Measurements from ENCODE around the gene HRH4. TPM values are rescaled to one million over a fixed set of nuclear protein-coding genes. Genes with fewer than 3 reads are reported as not detected.

HRH4 gene, protein sequence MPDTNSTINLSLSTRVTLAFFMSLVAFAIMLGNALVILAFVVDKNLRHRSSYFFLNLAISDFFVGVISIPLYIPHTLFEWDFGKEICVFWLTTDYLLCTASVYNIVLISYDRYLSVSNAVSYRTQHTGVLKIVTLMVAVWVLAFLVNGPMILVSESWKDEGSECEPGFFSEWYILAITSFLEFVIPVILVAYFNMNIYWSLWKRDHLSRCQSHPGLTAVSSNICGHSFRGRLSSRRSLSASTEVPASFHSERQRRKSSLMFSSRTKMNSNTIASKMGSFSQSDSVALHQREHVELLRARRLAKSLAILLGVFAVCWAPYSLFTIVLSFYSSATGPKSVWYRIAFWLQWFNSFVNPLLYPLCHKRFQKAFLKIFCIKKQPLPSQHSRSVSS
- total RNA-seq: not detected

DNA sequence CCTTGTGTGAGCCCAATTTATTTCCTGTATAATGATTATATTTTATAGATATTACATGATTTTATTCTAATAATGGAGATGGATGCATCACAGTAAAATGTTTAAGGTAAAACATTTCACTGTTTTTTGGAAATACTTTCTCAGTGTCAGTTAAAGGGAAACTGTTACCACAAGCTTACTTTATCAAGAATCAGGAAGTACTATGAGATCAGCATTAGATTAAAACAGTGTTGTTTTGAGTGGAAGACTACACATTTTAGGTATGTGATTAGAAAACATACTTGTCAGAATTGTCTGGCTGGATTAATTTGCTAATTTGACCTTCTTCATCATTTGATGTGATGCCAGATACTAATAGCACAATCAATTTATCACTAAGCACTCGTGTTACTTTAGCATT, at the start of gene HRH4:
Gene HRH4 (plus strand): TSS at position 250 of the 400 bp plus-strand sequence. CDS start 92 bp downstream, at position 342.
- DNase-seq: no peak

DNA sequence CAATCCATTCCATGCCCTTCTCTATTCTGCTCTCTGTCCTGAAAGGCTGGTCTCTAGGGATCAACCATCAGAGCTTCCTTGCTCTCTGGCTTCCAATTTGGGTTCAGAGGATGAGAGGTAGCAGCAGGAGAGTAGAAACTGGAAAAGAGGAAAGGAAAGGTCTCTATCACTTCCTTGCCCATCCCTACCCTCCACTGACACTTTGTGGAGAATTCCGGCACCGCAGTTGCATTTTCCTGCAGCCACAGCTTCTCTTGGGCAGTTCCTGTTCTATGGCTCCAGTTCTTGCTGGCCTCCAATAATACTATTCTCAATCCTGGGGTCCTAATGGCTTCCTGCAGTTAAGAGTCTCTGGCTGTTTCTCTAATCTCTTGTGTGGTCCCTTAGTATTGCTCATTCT, 47.3 kb upstream of the HRH4 start:
- no peak for DNase-seq

DNA sequence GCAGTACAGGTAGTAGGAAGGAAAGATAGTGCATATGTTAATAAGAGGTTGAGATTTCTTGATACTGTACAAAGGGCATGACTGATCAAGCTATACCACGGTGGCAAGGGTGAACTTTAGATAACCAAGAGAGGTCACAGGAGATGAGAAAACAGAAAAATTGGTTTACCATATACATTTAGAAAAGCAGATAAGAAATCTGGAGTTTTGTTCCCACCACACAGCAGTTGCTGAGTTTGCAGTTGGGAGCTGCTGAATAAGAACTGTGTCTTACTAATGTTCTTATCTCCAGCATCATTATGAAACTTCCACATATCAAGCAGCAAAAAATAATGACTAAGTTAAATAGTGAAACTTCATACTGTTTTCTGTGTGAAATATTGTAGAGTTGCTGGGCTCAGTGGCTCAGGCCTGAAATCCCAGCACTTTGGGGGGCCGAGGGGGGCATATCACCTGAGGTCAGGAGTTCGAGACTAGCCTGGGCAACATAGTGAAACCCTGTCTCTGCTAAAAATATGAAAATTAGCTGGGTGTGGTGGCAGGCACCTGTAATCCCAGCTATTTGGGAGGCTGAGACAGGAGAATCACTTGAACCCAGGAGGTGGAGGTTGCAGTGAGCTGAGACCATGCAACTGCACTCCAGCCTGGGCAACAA, 46.0 kb upstream of the HRH4 start:
- DNase-seq: no peak

DNA sequence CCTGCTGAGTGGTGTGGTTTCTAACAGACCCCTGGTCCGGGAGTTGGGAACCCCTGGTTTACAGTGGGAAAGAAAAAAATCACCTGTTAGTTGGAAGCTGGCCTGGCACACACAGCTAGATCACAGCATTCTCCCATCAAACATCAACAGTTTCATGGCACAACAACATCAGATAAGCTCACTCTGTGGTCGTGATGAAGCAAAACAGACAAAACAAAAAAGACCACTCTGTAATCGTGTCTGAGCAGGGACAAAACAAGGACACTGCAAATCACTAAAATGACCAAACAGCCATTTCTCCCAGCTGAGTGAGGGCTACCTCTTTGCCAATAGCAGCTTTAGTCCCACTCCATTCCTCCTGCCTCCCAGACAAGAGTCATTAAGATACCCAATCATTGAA, 43.0 kb upstream of the HRH4 start:
- no peak for DNase-seq

DNA sequence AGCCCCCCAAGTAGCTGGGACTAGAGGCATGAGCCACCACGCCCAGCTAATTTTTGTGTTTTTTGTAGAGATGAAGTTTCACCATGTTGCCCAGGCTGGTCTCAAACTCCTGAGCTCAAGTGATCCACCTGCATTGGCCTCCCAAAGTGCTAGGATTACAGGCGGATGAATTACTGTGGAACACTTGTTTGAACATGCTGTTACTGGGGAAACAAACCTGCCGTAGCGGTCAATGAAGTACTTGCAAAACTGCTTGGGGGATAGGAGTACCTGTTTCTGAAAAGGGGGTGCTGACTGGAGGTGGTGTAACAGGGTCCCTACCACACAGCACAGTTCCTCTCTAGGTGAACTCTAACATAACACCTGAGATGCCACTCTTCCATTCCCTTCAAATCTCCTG, 39.9 kb upstream of the HRH4 start:
- DNase-seq: no peak

DNA sequence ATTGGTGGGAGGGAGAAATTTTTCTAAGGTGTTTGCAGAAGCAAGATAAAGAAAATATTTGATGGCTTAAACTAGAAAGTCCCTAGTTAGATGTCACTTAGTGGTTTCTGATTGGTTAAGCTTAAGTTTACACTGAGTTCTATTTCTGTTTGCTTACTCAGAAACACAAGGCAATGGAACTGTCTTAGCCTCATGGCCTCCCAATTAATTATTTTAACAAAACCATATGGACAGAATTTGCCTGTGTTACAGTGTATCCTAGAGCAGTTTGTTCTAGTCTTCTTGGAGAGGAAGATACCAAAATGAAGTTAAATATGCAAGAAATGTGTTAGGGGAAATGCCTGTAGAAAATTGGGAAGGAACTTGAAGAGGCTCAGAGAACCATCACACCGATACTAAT, 38.6 kb upstream of the HRH4 start:
- no peak for DNase-seq

DNA sequence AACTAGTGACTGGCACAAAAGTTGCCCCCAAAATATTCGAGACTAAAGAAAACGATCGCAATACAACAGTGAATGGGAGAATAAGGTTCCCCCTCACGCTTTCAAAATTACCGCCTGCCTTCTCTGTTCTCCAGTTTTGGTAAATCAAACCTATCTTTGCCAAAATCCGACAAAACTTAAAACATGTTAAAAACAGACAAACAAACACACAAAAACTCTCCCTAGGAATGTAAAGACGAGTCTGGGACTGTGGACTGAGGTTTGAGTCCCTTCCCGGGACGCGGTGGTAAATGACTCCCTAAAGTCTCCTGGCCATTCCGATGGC, 34.4 kb upstream of the HRH4 start:
- DNase-seq: no peak

DNA sequence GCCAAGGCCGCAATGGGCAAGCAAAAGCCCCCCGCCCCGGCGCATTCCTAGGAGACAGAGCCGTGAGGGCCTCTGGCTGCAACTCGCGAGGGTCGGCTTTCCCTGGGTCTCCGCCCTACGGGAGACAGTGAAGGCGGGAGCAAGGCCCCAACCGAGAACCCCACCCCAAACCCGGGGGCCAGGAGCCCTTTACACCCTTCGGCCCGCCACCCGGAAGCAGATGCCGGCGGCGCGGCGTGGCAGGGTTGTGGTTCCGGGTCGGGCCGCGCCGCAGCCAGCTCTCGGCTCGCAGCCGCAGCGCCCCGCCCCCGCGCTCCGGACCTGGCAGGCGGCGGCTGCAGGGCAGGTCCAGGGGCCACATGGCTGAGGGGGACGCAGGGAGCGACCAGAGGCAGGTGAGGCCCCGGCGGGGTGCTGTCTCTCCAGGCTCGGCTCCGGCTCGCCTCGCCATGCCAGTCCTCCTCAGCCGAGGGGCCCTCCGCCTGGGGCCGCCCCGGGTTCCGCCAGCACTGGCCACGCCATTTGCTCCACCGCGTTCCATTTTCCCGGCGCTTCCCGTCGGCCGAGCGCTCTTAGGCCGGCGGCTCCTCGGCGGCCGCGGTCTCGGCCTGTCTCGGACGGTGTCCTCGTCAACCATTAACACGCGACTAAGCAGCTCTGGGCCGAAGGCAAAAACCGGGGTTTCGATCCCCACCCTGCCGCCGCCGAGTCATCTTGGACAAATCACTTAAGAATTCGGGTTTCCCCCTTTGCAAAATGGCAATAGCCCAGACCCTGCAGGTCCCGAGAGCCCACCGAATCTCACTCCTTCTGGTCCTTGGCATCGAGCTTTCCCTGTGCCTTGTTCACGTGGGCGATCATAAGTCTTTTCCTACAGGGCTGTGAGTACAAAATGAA, 33.8 kb upstream of the HRH4 start, which contains the start of gene IMPACT:
Gene IMPACT (plus strand): TSS at position 273 of the 897 bp plus-strand sequence. CDS start 87 bp downstream, at position 360.
- peak; percentile 60 for DNase-seq

DNA sequence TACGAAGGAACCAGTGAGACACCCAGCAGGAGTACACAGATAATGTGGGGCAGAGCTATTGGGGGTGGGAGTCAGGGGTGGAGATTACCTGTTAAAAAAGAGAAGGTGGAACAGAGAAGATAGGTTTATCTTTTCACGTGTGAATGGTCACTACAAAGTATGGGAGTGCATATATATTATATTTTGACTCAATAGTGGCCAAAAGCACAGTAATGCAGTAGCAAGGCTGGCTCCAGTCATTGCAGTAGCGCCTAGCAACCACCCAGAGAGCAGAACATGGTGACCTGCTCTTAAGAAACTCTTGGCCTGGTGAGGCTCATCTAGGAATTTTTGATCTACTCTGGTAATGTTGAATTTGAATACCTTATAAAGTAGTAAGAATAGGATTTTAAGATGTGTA, 33.0 kb upstream of the HRH4 start:
- DNase-seq: no peak

DNA sequence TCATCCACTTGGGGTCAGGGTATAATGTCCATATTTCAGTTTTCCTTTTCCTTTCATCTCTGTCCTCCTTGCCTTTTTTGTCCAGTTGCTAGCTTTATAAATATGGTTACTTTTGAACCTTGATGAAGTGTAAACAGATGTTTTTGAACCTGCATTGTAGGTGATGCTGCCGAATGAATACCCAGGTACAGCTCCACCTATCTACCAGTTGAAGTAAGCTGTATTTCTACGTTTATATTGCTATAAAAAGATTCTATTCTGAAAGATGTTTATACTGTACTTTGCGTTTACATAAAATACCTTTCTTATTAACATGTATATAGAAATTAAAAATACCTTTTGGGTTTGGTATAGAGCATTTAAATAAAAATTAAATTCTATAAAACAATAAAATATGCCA, 31.7 kb upstream of the HRH4 start:
- DNase-seq: no peak

DNA sequence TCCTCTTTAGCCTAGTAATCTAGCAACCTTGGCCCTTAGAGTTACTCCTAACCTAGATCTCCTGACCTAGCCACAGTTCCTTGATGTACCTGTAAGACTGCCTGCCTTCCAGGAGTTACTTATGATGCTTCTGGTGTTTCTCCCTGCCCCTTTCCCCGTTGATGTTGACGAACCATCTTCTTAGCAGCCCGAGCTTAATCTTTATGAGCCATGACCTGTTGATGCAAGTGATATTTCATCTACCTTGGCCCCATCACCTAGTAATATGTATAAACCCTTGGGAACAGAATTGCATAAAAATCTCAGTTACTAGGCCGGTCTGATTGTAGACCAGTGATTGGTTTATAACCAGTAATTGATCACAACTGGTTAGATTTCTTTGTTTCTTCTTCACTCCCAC, 31.2 kb upstream of the HRH4 start:
- DNase-seq: no peak

DNA sequence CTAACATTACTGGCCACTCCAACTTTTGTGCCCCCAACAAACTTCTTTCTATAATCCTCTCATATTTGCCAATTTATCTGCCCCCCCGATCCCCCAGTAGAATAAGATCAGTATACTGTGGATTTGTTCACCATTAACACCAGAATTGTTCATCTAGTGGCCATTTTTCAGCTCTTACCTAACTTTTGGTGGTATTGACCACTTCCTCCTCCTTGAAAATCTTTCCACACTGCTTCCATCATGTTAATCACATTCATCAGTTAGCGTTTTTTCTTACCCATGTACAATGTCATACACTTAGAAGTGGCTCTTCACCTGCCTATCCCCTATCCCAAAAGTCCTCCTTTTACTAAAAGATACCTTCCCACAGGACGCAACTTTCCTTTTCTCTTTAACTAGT, 27.8 kb upstream of the HRH4 start:
- no peak for DNase-seq

DNA sequence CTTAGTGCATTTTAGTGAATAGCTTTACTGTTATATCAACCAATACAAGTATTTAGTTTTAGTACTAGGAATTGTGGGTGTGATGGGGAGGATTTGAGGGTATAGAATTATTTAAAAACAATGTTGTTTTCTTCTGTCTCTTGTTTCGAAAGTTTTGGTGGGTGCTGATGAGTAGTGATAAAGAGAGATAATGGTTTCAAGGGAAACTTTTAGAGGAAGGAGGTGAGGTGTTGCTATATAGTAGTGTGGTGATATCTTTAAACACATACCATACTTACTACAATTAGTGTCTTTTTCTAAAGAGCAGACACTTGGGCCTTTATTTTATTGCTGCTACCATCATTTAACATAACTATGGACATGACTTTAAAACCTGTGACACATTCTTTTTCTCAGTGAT, 23.5 kb upstream of the HRH4 start:
- no peak for DNase-seq

DNA sequence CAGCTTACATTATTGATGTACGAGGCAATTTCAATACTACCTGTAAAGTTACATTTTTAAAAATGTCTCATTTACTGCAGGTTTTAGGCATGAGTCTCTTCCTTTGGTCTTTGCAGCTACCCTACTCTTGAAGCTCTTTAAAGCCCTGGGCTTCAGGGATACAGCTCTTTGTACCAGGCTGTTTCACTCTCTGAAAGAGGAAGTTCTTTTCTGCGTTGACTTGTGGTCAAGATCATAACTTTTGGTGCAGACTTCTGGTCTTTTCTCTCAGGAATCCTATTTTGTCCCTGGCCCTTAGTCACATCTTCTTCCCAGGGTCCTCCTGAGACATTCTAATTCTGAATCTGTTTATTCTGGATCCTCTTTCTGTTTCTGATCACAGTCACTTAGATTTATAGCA, 16.6 kb upstream of the HRH4 start:
- DNase-seq: no peak

DNA sequence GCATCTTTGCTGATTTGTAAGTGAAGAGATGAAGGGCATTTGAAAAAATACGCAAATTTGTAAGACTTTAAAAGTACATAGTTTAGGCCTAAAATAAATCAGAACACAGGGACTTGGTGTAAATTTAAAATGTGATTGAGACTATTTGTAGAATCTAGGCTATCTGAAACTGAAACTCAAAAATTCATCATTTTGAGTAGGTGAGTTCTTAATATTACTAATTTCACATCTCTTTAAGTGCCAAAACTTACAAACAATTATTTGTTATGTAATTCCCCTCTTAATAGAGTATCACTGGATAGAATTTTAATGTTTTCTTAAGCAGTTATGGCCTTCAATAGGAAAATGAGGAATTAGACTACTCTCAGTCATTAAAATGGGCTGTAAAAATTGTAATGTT, 14.0 kb upstream of the HRH4 start:
- DNase-seq: no peak

DNA sequence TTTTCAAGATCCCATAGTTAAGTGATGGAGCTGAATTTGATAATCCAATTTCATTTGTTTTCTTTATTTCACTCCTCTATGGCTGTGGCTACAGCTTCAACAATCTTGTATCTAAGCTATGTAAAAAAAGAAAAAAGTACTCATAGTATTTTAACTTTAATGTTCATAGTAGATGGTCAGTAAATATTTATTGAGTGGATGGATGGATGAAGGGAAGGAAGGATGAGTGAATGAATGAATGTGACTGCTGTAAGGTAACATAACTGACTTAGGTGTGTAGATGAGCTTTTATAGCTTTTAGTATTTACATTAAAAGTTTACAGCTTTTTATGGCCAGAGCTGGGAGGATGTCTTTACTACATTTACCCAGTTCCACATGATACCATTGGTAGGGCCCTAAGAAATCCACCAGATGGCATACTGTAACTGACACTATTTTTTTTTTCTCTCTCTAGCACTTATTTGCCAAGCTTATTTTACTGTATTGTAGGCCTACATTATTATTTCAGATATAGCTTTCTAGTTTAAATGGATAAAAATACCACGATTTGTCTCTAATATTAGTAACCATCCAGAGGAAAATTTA, 13.4 kb upstream of the HRH4 start:
- DNase-seq: no peak

DNA sequence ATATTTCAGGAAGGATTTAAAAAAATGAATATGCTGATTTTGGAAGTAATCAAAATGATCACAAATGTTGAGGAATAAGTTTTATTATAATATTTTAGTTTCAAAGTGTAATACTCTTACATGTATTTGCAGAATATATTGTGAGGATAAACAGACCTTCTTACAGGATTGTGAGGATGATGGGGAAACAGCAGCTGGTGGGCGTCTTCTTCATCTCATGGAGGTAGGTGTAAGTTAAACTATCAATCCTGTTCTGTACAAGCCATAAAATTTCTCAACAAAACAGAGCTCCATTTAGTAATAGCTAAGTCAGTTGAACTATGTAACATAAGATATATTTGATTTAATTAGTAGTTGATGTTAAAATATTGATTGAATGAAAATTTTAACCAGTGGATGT, 12.5 kb upstream of the HRH4 start:
- no peak for DNase-seq

DNA sequence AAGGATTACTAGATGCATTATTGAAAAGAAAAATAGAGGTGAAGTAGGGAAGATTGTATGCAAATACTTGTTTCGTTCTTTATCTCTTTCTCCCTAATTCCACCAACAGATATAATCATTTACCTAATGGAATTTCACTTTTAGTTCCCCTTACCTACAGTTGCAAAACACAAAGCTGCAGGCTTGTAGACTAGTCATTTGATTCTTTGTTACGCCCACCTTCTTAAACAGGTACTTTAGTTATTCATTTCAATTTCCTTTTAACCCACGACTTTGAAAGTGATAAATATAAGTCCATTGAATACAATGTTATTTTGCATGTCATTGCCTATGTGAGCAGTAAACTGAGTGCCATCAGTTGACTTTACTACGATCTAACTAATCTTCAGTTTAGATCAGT, 3.9 kb upstream of the HRH4 start:
- no peak for DNase-seq

DNA sequence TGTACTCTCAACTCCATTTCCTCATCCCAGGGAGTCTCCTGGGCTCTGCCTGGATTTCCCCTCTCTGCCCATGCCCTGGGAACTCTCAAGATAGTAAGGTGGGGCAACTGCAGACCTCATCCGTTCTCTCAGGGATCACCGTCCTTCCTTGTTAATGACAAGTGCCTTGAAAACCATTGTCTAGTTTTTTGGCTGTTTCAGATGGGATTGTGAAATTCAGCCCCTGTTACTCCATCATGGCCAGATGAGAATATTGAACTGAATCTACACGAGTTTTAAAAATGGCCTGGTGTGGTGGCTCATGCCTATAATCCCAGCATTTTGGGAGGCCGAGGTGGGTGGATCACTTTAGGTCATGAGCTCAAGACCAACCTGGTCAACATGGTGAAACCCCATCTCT, 665 bp upstream of the HRH4 start:
- DNase-seq: no peak

DNA sequence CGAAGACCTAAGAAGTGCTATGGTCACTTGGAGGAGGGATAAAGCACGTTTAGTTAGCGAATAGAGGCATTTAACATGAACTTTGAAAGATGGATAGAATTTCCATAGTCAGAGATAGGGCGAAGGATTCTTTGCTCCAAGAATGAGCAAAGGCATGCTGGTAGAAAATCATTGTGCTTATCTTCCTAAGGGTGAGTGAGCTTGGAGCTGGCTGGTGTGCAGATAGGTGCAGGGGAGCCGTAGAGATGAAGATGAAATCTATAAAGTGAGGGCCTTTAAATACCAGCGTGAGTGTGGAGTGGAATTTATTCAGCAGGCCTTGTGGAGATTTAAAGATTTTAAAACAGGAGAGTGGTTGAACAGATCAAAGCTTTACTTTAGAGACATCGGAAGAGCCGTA, 1.6 kb downstream of the HRH4 start:
- no peak for DNase-seq

DNA sequence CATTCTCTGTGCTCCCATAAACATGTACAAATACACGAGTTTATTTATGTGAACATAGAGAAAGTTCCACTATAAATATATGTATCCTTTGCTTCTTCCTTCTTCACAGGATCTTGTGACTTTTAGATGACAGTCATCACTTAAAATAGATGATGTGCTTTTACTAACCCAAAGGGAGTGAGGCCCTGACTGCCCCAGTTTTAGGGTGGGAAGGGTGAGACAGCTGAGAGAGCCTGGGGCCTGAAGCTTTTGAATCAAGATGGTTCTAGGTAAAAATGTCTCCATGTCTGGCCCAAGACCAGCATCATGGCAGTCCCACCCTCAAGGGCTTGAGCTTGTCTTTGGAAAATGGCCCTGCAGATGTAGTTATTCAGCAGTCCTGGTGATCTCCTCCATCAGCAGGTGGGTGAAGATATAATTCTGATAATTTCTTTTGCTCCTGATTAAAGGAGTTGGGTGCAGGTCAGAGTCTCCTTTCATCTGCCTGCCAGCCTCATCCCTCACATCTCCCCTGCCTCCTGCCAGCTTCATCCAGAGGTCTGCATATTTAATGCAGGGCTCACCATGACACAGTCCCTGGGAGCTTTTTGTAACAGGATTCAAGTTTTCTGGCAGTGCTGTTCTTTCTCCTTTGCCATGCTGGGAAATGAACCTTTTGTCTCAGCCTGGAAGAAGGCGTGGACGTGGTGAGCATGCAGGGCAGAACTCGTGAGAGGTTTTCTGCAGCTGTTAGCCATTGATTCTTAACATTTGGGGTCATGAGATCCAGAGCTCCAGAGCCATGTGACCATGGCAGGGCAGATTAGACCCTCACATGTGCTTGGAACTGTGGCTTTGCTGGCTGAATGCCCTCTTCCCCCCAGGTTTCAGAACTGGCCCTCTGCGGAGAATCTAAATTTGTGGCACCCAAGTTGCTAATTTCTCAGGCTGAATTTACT, 2.7 kb downstream of the HRH4 start:
- DNase-seq: no peak

DNA sequence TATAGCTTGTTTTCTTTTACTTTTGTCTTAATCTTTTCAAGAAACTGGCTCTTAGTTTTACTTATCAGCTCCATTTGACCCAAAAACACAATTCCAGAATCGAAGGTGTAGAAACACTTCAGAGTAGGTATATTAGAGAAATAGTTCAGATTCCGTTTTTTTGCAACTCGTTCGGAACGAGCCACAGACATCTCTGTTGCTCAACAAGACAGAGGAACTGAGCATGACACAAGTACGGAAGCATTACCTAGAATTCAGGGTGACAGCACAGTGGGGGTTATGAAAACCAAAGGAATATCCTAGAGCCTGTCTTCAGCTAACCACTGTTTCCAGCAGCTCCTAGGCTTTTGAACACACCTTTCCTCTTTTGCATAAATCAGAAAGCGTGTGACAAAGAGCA, 5.0 kb downstream of the HRH4 start:
- no peak for DNase-seq

All from occipital lobe (tissue), 2 donors.